ENCODE data around the gene DGKG. TPM values are rescaled to one million over a fixed set of nuclear protein-coding genes. Genes with fewer than 3 reads are reported as not detected.
A peak's percentile ranks its signal among the peaks of the same experiment; 100 is the strongest.

Gene DGKG
- polyA plus RNA-seq, 2 of the 4 experiments (the other 2 are of a cell fraction) = 11.5 to 13.3 TPM

GRCh38 chr3:186187401-186188275, 174.4 kb downstream of the DGKG start:
- H3K9me3 ChIP-seq = no peaks in the 10 kb centered on the region
- ChIA-PET POLR2A (no interaction called here), CTCF (interaction anchor here (1.3 to 1.5 kb wide), 2 partner anchors 9 to 54 kb away, joined by 3 to 5 read pairs; no protein-coding TSS in a partner anchor)
- H3K27ac ChIP-seq = no peak overlapping the region
- WGBS (ENCODE audit: missing lambda C conversion rate) = 93% methylated on average over 11 of the region's 11 CpGs
- DNase-seq (ENCODE audit: low read depth in 1 of 2, low spot score in 1 of 2) (no peak), FAIRE-seq (no peak), ATAC-seq (no peak)
- no peak overlapping the region for H3K4me2 ChIP-seq
- no peaks in the 10 kb centered on the region for H3K4me1 ChIP-seq
- H3K4me3 ChIP-seq = no peak overlapping the region
- TF ChIP-seq BCL3 (IDR thresholded peaks at IDR 0.05) = no peak
- peak; percentile 78 for TF ChIP-seq MAFK (IDR thresholded peaks at IDR 0.05; ENCODE audit: partially characterized antibody)

GRCh38 chr3:186185194-186185787, 176.7 kb downstream of the DGKG start:
- WGBS (ENCODE audit: missing lambda C conversion rate) = 84% methylated on average over 2 of the region's 2 CpGs
- CTCF ChIA-PET = no interaction called here
- FAIRE-seq = no peak

GRCh38 chr3:186184021-186184420, 178.0 kb downstream of the DGKG start:
- H3K4me1 ChIP-seq = no peaks in the 10 kb centered on the region
- no peak overlapping the region for H3K4me2 ChIP-seq
- no peaks in the 10 kb centered on the region for H3K9me3 ChIP-seq
- DNase-seq (ENCODE audit: low read depth in 1 of 2, low spot score in 1 of 2) (no peak), ATAC-seq (no peak), FAIRE-seq (no peak)
- ChIA-PET POLR2A (no interaction called here), CTCF (no interaction called here)
- TF ChIP-seq NR3C1 (IDR thresholded peaks at IDR 0.05) (no peak), MYC (IDR thresholded peaks at IDR 0.05; ENCODE audit: borderline replicate concordance, low read length) (no peak), ZSCAN20 (CRISPR knock-in tag; IDR thresholded peaks at IDR 0.05) (no peak), ELK1 (IDR thresholded peaks at IDR 0.05; ENCODE audit: low read depth, low read length) (no peak), HOXB5 (CRISPR knock-in tag; IDR thresholded peaks at IDR 0.05) (no peak), BCL3 (IDR thresholded peaks at IDR 0.05) (no peak), RFX5 (IDR thresholded peaks at IDR 0.05) (no peak), FOSL2 (IDR thresholded peaks at IDR 0.05) (no peak), FOSL2 (CRISPR knock-in tag; IDR thresholded peaks at IDR 0.05) (no peak), RCOR1 (IDR thresholded peaks at IDR 0.05; ENCODE audit: low read depth, low read length) (no peak), REST (IDR thresholded peaks at IDR 0.05) (no peak), SMC3 (IDR thresholded peaks at IDR 0.05) (no peak), KDM5A (IDR thresholded peaks at IDR 0.05) (no peak), RAD21 (conservative IDR thresholded peaks at IDR 0.05 in 1 of 2, IDR thresholded peaks at IDR 0.05 in 1 of 2) (no peak), RNF2 (IDR thresholded peaks at IDR 0.05; ENCODE audit: borderline replicate concordance, low read depth) (no peak), USF2 (IDR thresholded peaks at IDR 0.05) (no peak), ZFP36 (IDR thresholded peaks at IDR 0.05; ENCODE audit: borderline replicate concordance, partially characterized antibody) (no peak)
- 98% methylated on average over 2 of the region's 2 CpGs for WGBS (ENCODE audit: missing lambda C conversion rate)
- H3K27ac ChIP-seq = no peak overlapping the region
- no peak overlapping the region for H3K4me3 ChIP-seq

More at GRCh38 chr3:186185194-186185787, 176.7 kb downstream of the DGKG start:
- ATAC-seq (no peak), DNase-seq (ENCODE audit: low read depth in 1 of 2, low spot score in 1 of 2) (no peak)
- Histone ChIP-seq H3K4me1 (no peaks in the 10 kb centered on the region), H3K4me2 (no peak overlapping the region), H3K4me3 (no peak overlapping the region), H3K27ac (no peak overlapping the region), H3K9me3 (no peaks in the 10 kb centered on the region)
- POLR2A ChIA-PET = no interaction called here
- no peak for TF ChIP-seq EP300 (IDR thresholded peaks at IDR 0.05)
- TF ChIP-seq POLR2A (IDR thresholded peaks at IDR 0.05; ENCODE audit: low read length) = no peak
- TF ChIP-seq RNF2 (IDR thresholded peaks at IDR 0.05; ENCODE audit: borderline replicate concordance, low read depth) = no peak
- no peak for TF ChIP-seq HOXB5 (CRISPR knock-in tag; IDR thresholded peaks at IDR 0.05)
- no peak for TF ChIP-seq CBX2 (IDR thresholded peaks at IDR 0.05; ENCODE audit: borderline replicate concordance, low read depth)
- TF ChIP-seq ESRRA (IDR thresholded peaks at IDR 0.05; ENCODE audit: borderline replicate concordance, low read length) = no peak
- no peak for TF ChIP-seq RFX5 (IDR thresholded peaks at IDR 0.05)
- TF ChIP-seq FOSL2 (IDR thresholded peaks at IDR 0.05) = no peak
- TF ChIP-seq FOSL2 (CRISPR knock-in tag; IDR thresholded peaks at IDR 0.05) = no peak
- TF ChIP-seq SREBF2 (IDR thresholded peaks at IDR 0.05) = no peak
- TF ChIP-seq RCOR1 (IDR thresholded peaks at IDR 0.05; ENCODE audit: low read depth, low read length) = no peak
- TF ChIP-seq MAX (IDR thresholded peaks at IDR 0.05) = no peak
- no peak for TF ChIP-seq ZC3H11A (IDR thresholded peaks at IDR 0.05)
- no peak for TF ChIP-seq HEYL (CRISPR knock-in tag; IDR thresholded peaks at IDR 0.05)

Measured in A549 (cell line).